NOMO-1 treated with dmso at 0.1 percent for 144 hours (cell line): ENCODE data around the gene LAPTM5.
"Not testable (repeated sequence)": the region's sequence is repeated elsewhere in the genome, so short reads cannot be mapped to it uniquely, and the experiment has no call there.

Experiments
- DNase-seq: peaks from one replicate; lab custom pipeline; 2025; ENCODE audit not compliant: unreplicated experiment; lab: John Stamatoyannopoulos, UW

The LAPTM5 gene

GRCh38 chr1:30698401-30698981, 59.1 kb downstream of the LAPTM5 start:
- no peak for DNase-seq

DNA sequence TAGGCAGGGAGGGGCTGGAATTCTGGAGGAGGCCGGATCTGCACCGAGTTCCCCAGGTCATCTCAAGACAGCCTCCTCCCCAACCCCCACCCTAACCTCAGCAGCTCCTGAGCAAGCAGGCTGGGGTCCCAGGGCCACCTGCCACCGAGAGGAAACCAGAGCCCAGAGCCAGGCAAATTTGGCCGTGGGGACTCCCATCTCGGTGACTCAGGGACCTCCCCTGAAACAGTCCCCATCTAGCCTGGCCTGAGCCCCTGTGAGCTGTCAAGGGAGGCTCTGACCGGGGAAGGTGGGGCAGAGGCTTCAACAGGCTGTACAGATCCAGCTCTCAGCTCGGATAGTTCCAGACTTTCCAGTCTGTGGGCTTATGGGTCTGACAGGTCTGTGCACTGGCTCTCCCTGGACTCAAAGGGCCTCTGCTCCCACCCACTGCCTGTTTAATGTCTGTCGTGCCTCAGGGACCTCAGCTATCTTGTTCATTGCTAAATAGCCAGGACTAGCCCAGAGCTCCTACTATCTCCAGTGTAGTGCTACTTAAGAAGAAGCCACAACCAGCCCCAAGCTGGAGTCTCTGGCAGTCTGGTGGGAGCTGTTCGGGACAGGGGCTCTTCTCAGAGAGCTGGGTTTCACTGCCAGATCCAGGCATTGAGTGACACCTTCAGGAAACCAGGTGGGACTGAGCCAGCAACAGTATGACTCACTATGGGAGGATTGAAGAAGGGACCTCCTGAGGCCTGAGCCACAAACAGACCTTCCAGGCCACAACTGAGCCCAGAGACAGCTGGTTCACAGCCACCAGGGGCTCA, 59.8 kb downstream of the LAPTM5 start:
- no peak for DNase-seq

- no peak for DNase-seq
These were observed 60.7 kb downstream of the LAPTM5 start for GRCh38 chr1:30696831-30697230.

- no peak for DNase-seq
These were observed 62.1 kb downstream of the LAPTM5 start for GRCh38 chr1:30695439-30695841.

DNA sequence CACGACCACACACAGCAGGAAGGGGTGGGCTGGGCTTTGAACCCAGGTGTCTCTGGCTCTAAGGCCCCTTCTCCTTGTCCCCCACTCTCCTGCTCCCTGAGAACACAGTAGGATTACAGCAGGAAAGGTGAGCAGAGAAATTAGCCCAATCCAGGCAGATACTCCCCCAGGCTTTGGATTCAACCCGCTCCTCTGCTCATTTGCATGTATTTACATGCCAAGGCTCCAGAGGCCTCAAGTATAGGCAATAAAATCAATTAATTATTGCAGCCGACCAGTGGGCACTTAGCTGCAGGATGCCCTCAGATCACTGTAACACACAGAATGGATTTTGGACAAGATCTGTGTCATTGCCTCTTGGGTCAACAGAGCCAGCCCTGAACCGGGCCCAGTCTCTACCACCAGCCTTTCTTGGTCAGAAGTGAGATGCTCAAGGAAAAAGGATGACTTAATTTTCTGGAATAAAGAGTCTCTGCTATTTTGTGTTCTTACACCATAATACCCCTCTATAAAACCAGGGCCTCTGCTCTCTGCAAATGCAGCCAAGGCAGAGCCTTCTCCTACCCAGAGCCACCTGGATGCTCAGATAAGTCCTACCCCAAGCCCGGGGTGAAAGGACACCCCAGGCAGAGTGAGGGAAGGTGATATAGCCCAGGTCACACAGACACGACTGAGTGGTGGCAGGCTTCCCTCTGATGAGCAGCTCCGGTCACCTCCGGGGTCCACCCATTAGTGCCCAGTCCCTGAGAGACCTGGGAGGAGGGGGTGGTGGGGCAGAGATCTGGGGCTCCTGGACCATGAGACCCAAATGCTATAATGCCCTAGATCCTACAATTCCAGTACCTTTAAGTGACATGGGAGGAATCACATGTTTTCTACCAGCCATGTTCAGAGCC, 63.0 kb downstream of the LAPTM5 start:
- no peak for DNase-seq

- DNase-seq = no peak
These were observed 63.8 kb downstream of the LAPTM5 start for GRCh38 chr1:30693822-30694221.

DNA sequence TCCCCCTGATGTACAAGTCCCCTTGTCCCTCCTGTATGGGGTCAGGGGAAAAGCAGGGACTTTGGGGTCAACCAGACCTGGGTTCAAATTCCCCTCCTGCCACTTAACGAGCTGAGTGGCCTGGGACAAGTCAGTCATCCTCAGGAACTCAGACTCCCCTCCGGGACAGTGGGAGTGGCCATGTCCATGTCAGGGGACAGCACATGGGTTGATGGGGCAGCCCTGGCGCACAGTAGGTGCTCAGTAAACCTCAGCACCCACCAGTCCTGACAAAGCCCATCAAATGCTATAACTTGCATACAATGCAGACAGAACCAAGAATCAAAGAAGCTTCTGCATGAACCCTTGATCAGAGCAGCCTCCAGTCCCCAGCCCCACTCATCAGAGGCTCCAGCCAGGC, 64.2 kb downstream of the LAPTM5 start:
- DNase-seq = no peak

GRCh38 chr1:30692948-30693301, 64.6 kb downstream of the LAPTM5 start:
- no peak for DNase-seq

DNA sequence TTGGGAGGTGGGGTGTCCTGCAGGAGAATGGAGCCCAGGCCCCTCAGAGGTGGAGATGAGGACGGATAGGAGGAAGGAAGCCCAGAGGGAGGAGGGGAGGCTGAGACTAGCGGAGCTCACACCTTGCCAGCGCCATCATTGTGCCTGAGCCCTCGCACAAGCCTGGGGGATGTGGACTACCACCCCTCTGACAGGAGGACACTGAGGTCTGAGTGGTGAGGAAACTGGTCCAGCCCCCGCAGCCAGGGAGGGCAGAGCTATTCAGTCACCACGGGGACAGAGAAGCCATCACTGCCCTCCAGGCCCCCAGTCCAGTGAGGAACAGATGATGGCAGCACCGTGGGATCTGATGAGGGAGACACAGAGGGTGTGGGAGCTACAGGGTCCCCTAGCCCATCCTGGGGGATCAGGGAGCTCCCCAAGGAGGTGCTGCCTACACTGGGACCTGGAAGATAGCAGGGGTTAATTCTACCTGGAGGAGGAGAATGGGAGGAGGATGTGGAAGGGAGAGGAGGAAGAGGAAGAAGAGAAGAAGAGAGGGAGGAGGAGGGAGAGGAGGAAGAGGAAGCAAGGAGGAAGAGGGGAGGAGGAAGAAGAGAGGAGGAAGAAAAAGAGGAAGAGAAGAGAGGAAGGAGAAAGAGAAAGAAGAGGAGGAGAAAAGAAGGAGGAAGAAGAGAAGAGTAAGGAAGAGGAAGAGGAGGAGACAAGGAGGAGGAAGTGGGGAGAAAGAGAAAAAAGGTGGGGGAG, 65.2 kb downstream of the LAPTM5 start:
- no peak for DNase-seq

DNA sequence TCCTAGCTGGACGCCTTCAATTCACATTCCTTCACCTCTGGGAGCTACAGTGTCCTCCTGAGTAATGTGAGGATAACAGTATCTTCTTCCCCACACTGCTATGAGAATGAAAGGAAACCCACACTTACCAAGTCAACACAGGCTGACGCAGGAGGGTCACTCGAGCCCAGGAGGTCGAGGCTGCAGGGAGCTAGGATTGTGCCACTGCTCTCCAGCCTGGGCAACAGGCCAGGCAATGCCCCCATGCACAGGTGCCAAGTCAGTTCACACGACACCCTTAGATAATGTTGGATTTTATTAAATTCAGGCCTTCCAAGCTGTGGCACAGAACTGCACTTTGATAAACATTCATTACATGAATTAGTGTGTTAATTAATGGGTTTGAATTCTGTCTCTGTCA, 66.1 kb downstream of the LAPTM5 start:
- no peak for DNase-seq

GRCh38 chr1:30689901-30690645, 67.5 kb downstream of the LAPTM5 start:
- no peak for DNase-seq

GRCh38 chr1:30688920-30689794, 68.4 kb downstream of the LAPTM5 start:
- no peak for DNase-seq

DNA sequence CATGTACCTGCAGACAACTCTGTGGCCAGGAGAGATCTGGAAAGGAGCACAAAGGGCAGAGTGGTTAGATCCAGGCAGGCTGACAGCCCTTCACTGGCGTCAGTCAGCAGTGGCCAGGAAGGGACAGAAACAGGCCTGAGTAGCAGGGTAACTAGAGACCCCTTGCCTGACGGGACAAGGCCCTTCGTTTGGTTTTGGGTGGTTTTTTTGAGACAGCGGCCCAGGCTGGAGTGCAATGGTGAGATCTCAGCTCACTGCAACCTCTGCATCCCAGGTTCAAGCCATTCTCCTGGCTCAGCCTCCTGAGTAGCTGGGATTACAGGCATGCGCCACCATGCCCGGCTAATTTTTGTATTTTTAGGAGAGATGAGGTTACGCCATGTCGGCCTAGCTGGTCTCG, 69.1 kb downstream of the LAPTM5 start:
- DNase-seq = not testable (repeated sequence)

DNA sequence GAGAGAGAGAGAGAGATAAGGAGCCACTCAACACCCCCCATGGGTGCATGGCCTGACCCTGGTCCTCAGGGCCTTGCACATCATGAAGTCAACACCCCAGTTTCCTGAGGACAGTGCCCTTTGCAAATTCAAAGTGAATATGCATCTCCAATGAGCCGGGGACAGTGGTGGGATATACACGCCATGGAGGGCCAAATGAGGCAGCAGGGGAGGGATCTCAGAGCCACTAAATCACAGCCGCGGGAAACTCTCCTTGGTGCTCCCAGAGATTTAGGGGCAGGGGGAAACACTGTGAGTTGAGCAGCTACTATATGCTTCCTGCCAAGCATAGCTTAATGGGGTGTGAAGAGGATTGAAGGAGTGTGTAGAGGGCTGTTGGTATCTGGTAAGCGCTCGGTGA, 69.7 kb downstream of the LAPTM5 start:
- DNase-seq = no peak

DNA sequence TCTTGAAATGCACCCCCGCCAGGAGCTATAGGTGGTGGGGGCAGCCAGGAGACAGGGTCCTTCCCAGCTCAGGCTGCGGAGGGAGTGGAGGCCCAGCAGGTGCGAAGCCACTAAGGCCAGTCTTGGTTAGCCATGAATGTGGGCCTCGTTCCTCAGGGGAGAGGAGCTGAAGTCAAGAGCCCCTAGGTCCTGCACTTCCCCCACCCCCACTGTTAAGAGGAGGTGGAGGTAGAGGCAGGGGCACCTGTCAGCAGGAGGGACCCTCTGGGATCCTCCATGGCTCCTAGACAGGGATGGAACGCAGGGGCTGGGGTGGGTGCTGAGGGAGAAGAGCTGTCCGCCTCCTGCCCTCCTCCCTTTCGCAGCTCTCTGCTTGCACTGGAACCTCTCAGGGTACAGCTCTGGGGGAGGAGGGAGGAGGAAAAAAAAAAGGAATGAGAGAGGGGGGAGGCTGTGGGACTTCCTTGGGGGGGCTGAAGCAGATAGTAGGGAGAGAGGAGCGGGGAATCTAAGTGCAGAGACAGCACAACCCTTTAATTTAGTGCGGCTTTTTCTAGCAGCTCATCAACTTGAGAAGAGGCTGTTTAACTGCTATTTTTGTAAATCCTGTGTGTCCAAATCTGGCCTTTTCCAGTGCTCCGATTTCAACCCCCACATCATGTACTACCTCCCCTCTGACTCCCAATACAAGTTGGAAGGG, 71.2 kb downstream of the LAPTM5 start:
- no peak for DNase-seq

- no peak for DNase-seq
These were observed 71.8 kb downstream of the LAPTM5 start for GRCh38 chr1:30685796-30686165.

GRCh38 chr1:30684881-30685795, 72.4 kb downstream of the LAPTM5 start:
- no peak for DNase-seq

DNA sequence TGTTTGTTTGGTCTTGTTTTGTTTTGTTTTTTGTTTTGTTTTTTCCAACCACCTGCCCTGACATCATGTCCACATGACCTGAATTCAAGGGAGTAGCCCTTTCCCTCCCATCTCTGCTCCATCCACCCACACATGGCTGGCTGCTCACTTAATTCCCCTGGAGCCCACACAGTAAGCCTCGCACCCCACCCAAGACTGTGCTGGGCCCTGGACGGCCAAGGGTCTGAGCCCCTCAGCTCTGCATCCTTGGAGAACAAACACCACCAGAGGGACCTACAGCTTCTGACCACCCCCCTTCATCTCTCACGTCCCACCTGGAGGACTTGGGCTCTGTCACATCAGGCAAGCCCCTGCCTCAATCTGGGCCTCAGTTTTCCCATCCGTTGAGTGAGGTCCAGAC, 73.3 kb downstream of the LAPTM5 start:
- DNase-seq = no peak
